KMS-11 (cell line): ENCODE measurements around the gene AVPI1.

Experiments used
- H2AFZ ChIP-seq: fragments of 200-600 bp; sonication (generic); 2 replicates; pipeline ENCODE4 v1.6.1; 2016; ENCODE audit warnings: antibody characterized with exemption, mixed run types, low read depth
- H3K27ac ChIP-seq: fragments of 200-600 bp; sonication (generic); 2 replicates; pipeline ENCODE4 v1.6.1; 2016; ENCODE audit warnings: mild to moderate bottlenecking, mixed run types
- H3K27me3 ChIP-seq: fragments of 200-600 bp; sonication (generic); 2 replicates; pipeline ENCODE4 v1.6.1; 2017; ENCODE audit warnings: mild to moderate bottlenecking, low read depth, mixed run types, moderate library complexity; ENCODE audit not compliant: insufficient read depth
- H3K36me3 ChIP-seq: fragments of 200-600 bp; sonication (generic); 2 replicates; pipeline ENCODE4 v1.6.1; 2017; ENCODE audit warnings: mild to moderate bottlenecking, mixed run types; ENCODE audit not compliant: insufficient read depth
- H3K4me1 ChIP-seq: fragments of 200-600 bp; sonication (generic); 2 replicates; pipeline ENCODE4 v1.6.1; 2016; ENCODE audit warnings: mild to moderate bottlenecking, low read depth, mixed run types; ENCODE audit not compliant: poor library complexity, severe bottlenecking
- H3K4me2 ChIP-seq: fragments of 200-600 bp; sonication (generic); 2 replicates; pipeline ENCODE4 v1.7.0; 2016; ENCODE audit warnings: mild to moderate bottlenecking, mixed run types
- H3K4me3 ChIP-seq: fragments of 200-600 bp; sonication (generic); IDR thresholded peaks from 2 replicates; pipeline ENCODE4 v1.6.1; 2017; ENCODE audit warnings: low read depth, low read length, mixed read lengths; ENCODE audit not compliant: insufficient read depth
- H3K79me2 ChIP-seq: fragments of 200-600 bp; sonication (generic); 2 replicates; pipeline ENCODE4 v1.6.1; 2016; ENCODE audit warnings: low read depth, mixed run types; ENCODE audit not compliant: insufficient read depth
- H3K9ac ChIP-seq: fragments of 200-600 bp; sonication (generic); 2 replicates; pipeline ENCODE4 v1.6.1; 2016; ENCODE audit warnings: mild to moderate bottlenecking, mixed run types
- H4K20me1 ChIP-seq: fragments of 200-600 bp; sonication (generic); 2 replicates; pipeline ENCODE4 v1.6.1; 2016; ENCODE audit warnings: mild to moderate bottlenecking, mixed run types; ENCODE audit not compliant: insufficient read depth
- CTCF ChIP-seq: fragments of 200-600 bp; sonication (generic); conservative IDR thresholded peaks from 2 replicates; pipeline ENCODE4 v1.6.1; 2017; ENCODE audit warnings: low read depth, mild to moderate bottlenecking, antibody characterized with exemption, low read length, moderate library complexity, mixed read lengths

Gene AVPI1

GRCh38 chr10:97633921-97634320 lies 53.1 kb downstream of the AVPI1 start:
- no peaks in the 10 kb centered on the region for H3K27me3 ChIP-seq
- no peaks in the 10 kb centered on the region for H4K20me1 ChIP-seq
- peak overlapping the region; percentile 36 for H3K4me2 ChIP-seq
- H3K36me3 ChIP-seq: no peaks in the 10 kb centered on the region
- no peak overlapping the region for H3K9ac ChIP-seq
- H2AFZ ChIP-seq: peak overlapping the region; percentile 84
- no peak overlapping the region for H3K4me3 ChIP-seq
- H3K4me1 ChIP-seq: no peaks in the 10 kb centered on the region
- peak; percentile 40; the same call in 1 of the 2 replicates for TF ChIP-seq CTCF
- no peak overlapping the region for H3K27ac ChIP-seq
- H3K79me2 ChIP-seq: no peaks in the 10 kb centered on the region

- no peak within 1 kb of the TSS for H3K4me3 ChIP-seq
- no peak for TF ChIP-seq CTCF
- H3K36me3 ChIP-seq: no peaks in the 10 kb centered on the region
- H3K4me2 ChIP-seq: peak within 1 kb of the TSS; percentile 36
- H3K27me3 ChIP-seq: no peaks in the 10 kb centered on the region
- no peak within 1 kb of the TSS; the same call in 1 of the 2 replicates for H3K9ac ChIP-seq
- no peak within 1 kb of the TSS for H3K27ac ChIP-seq
- H2AFZ ChIP-seq: peak within 1 kb of the TSS; percentile 84
- no peaks in the 10 kb centered on the region for H4K20me1 ChIP-seq
- no peaks in the 10 kb centered on the region for H3K4me1 ChIP-seq
- no peaks in the 10 kb centered on the region for H3K79me2 ChIP-seq
Measured at GRCh38 chr10:97632949-97633884, 53.8 kb downstream of the AVPI1 start, which contains the start of gene MORN4. TSS of gene MORN4 (minus strand) at chr10:97633500. CDS start at chr10:97619653, 13,847 bp downstream.

GRCh38 chr10:97631098-97631497 lies 55.9 kb downstream of the AVPI1 start:
- no peaks in the 10 kb centered on the region for H3K79me2 ChIP-seq
- H3K27ac ChIP-seq: no peak overlapping the region
- TF ChIP-seq CTCF: no peak
- no peaks in the 10 kb centered on the region for H3K36me3 ChIP-seq
- H3K9ac ChIP-seq: no peak overlapping the region
- no peak overlapping the region for H3K4me3 ChIP-seq
- no peaks in the 10 kb centered on the region for H3K27me3 ChIP-seq
- no peak overlapping the region for H2AFZ ChIP-seq
- no peaks in the 10 kb centered on the region for H3K4me1 ChIP-seq
- no peak overlapping the region for H3K4me2 ChIP-seq
- H4K20me1 ChIP-seq: no peaks in the 10 kb centered on the region

GRCh38 chr10:97629289-97629688 lies 57.8 kb downstream of the AVPI1 start:
- Histone ChIP-seq H3K9ac (no peak overlapping the region), H3K27ac (no peak overlapping the region), H3K79me2 (no peaks in the 10 kb centered on the region)

More at GRCh38 chr10:97629289-97629688, 57.8 kb downstream of the AVPI1 start:
- Histone ChIP-seq H2AFZ (no peak overlapping the region), H3K4me3 (no peak overlapping the region), H3K27me3 (no peaks in the 10 kb centered on the region), H3K4me1 (no peaks in the 10 kb centered on the region), H3K36me3 (no peaks in the 10 kb centered on the region), H4K20me1 (no peaks in the 10 kb centered on the region), H3K4me2 (no peak overlapping the region)
- TF ChIP-seq CTCF: no peak
